GM06990 (cell line): ENCODE results near the gene CD3G.

ENCODE experiments used
- DNase-seq: peaks from one replicate; pipeline ENCODE4 v3.0.0-alpha.2; 2011; ENCODE audit not compliant: insufficient read length; ENCODE audit errors: extremely low read depth
- H3K27me3 ChIP-seq: replicated peaks from 2 replicates; pipeline ENCODE4 v1.6.0; 2011; ENCODE audit warnings: low read length; ENCODE audit not compliant: control insufficient read depth, insufficient read depth
- H3K36me3 ChIP-seq: 2 replicates; pipeline ENCODE4 v1.5.1; 2011; ENCODE audit warnings: low read length; ENCODE audit not compliant: control insufficient read depth, insufficient read depth
- H3K4me3 ChIP-seq: replicated peaks from 2 replicates; pipeline ENCODE4 v1.5.1; 2011; ENCODE audit warnings: low read depth, mild to moderate bottlenecking, control low read depth, low read length
- TF ChIP-seq, protein P1 (sequence below): IDR thresholded peaks from 2 replicates; pipeline ENCODE4 v1.5.1; 2011; ENCODE audit warnings: low read length, control low read depth, mild to moderate bottlenecking, inconsistent platforms; ENCODE audit not compliant: insufficient read depth, poor library complexity, severe bottlenecking

Gene CD3G

DNA sequence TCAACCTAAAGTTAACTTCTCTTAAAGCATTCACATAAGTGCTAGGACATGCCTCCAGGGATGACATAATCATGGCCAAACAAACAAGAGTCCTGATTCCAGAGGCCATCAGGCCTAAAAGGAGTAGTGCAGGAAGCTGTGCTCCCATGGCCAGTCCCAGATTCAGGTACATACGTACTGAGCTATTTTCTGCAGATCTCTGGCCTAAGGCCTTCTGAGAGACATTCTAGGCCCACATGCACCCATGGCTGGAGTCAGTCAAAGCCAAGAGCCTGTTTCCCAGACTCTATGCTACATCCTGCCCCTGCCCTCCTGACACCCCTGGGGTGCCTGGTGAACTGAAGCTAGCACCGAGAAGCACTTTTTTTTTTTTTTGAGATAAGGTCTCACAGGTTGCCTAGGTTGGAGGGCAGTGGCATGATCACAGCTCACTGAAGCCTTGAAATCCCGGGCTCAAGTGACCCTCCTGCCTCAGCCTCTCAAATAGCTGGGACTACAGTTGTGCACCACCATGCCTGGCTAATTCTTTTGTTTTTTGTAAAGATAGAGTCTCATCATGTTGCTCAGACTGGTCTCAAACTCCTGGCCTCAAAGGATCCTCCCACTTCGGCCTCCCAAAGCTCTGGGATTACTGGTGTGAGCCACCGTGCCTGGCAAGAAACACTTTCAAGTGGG lies 2.2 kb upstream of the CD3G start:
- TF ChIP-seq, protein P1, sequence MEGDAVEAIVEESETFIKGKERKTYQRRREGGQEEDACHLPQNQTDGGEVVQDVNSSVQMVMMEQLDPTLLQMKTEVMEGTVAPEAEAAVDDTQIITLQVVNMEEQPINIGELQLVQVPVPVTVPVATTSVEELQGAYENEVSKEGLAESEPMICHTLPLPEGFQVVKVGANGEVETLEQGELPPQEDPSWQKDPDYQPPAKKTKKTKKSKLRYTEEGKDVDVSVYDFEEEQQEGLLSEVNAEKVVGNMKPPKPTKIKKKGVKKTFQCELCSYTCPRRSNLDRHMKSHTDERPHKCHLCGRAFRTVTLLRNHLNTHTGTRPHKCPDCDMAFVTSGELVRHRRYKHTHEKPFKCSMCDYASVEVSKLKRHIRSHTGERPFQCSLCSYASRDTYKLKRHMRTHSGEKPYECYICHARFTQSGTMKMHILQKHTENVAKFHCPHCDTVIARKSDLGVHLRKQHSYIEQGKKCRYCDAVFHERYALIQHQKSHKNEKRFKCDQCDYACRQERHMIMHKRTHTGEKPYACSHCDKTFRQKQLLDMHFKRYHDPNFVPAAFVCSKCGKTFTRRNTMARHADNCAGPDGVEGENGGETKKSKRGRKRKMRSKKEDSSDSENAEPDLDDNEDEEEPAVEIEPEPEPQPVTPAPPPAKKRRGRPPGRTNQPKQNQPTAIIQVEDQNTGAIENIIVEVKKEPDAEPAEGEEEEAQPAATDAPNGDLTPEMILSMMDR, result no peak
- no peaks in the 10 kb centered on the region; the same call in 1 of the 2 replicates for H3K27me3 ChIP-seq
- H3K36me3 ChIP-seq, result no peaks in the 10 kb centered on the region
- DNase-seq, result no peak
- no peak overlapping the region for H3K4me3 ChIP-seq

- no peak for DNase-seq
- Histone ChIP-seq H3K36me3 (no peaks in the 10 kb centered on the region), H3K27me3 (no peaks in the 10 kb centered on the region; the same call in 1 of the 2 replicates), H3K4me3 (no peak within 1 kb of the TSS)
- TF ChIP-seq, protein P1, result no peak
These were observed 1.5 kb upstream of the CD3G start, which contains the start of gene CD3D for GRCh38 chr11:118342503-118343161. CD3D (minus strand) TSS chr11:118342705; CDS start chr11:118342607, 98 bp downstream.

GRCh38 chr11:118343248-118343647 lies 896 bp upstream of the CD3G start:
- Histone ChIP-seq H3K27me3 (no peaks in the 10 kb centered on the region; the same call in 1 of the 2 replicates), H3K4me3 (no peak overlapping the region), H3K36me3 (no peaks in the 10 kb centered on the region)
- TF ChIP-seq, protein P1, result no peak
- DNase-seq, result no peak

DNA sequence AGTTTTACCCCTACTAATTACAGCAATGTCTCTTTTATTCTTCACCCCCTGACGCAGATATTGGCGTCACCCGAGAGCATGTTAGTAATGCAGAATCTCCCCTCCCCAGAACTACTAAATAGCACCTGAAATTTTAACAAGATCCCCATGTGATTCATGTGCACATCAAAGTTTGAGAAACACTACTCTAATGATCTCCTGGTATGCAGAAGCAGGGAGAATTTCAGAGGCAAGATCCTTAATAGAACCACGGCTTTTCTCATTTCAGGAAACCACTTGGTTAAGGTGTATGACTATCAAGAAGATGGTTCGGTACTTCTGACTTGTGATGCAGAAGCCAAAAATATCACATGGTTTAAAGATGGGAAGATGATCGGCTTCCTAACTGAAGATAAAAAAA lies 5.3 kb downstream of the CD3G start:
- Histone ChIP-seq H3K27me3 (no peaks in the 10 kb centered on the region; the same call in none of the 2 replicates), H3K4me3 (no peak overlapping the region), H3K36me3 (no peaks in the 10 kb centered on the region)
- TF ChIP-seq, protein P1, result no peak
- DNase-seq, result no peak

GRCh38 chr11:118353084-118353710 lies 9.1 kb downstream of the CD3G start:
- Histone ChIP-seq H3K36me3 (no peaks in the 10 kb centered on the region), H3K27me3 (no peaks in the 10 kb centered on the region; the same call in 1 of the 2 replicates), H3K4me3 (no peak overlapping the region)
- DNase-seq, result no peak
- TF ChIP-seq, protein P1, result peak; percentile 47
